Endothelial cell (in vitro differentiated cells): ENCODE results near the gene AGO3. TPM values are rescaled to one million over a fixed set of nuclear protein-coding genes. Genes with fewer than 3 reads are reported as not detected.

Experiments
- DNase-seq: peaks from one replicate; pipeline ENCODE4 v3.0.0; 2021; ENCODE audit warnings: low spot score
- H3K27ac Mint-ChIP-seq: one replicate; pipeline ENCODE4 v1.8.0; 2021; ENCODE audit warnings: mixed read lengths, inconsistent platforms; ENCODE audit not compliant: unreplicated experiment
- H3K27me3 Mint-ChIP-seq: one replicate; pipeline ENCODE4 v1.8.0; 2021; ENCODE audit warnings: mild to moderate bottlenecking, moderate library complexity, mixed read lengths, inconsistent platforms; ENCODE audit not compliant: unreplicated experiment
- H3K36me3 Mint-ChIP-seq: one replicate; pipeline ENCODE4 v1.8.0; 2021; ENCODE audit warnings: mild to moderate bottlenecking, low read depth, mixed read lengths, inconsistent platforms; ENCODE audit not compliant: unreplicated experiment
- H3K4me1 Mint-ChIP-seq: one replicate; pipeline ENCODE4 v1.8.0; 2021; ENCODE audit warnings: mild to moderate bottlenecking, mixed read lengths, inconsistent platforms; ENCODE audit not compliant: unreplicated experiment
- H3K4me3 Mint-ChIP-seq: one replicate; pipeline ENCODE4 v1.8.0; 2021; ENCODE audit warnings: mild to moderate bottlenecking, mixed read lengths, inconsistent platforms; ENCODE audit not compliant: unreplicated experiment
- H3K9me3 Mint-ChIP-seq: one replicate; pipeline ENCODE4 v1.8.0; 2021; ENCODE audit warnings: mixed read lengths, inconsistent platforms; ENCODE audit not compliant: unreplicated experiment
- CTCF ChIP-seq: fragments of 200-600 bp; sonication (generic); IDR thresholded peaks from one replicate; pipeline ENCODE4 v1.5.0; 2021; ENCODE audit warnings: antibody characterized with exemption; ENCODE audit not compliant: unreplicated experiment
- total RNA-seq: library from RNA; stranded (reverse); fragmentation: NEBNext Ultra II Directional; extraction: Animal tissue kit (Norgen Biotek cat#: 25700); gene quantifications from one replicate; pipeline ENCODE4 v1.2.1, GENCODE V29; 2021; ENCODE audit not compliant: unreplicated experiment

Gene AGO3
- total RNA-seq, 1 donor from 2014 or later = 25.9 TPM

- H3K4me1 Mint-ChIP-seq = peaks cover 10% of the 10 kb centered on the region
- no peak overlapping the region for H3K4me3 Mint-ChIP-seq
- no peak for TF ChIP-seq CTCF
- H3K27me3 Mint-ChIP-seq = peaks cover 21% of the 10 kb centered on the region
- no peak for DNase-seq
- no peaks in the 10 kb centered on the region for H3K9me3 Mint-ChIP-seq
- no peak overlapping the region for H3K27ac Mint-ChIP-seq
- peaks cover 5% of the 10 kb centered on the region for H3K36me3 Mint-ChIP-seq
Observed at GRCh38 chr1:36085126-36085525, 154.2 kb downstream of the AGO3 start.

- no peak for TF ChIP-seq CTCF
- no peak for DNase-seq
- no peak overlapping the region for H3K27ac Mint-ChIP-seq
- no peaks in the 10 kb centered on the region for H3K9me3 Mint-ChIP-seq
- peaks cover 5% of the 10 kb centered on the region for H3K36me3 Mint-ChIP-seq
- no peak overlapping the region for H3K4me3 Mint-ChIP-seq
- H3K27me3 Mint-ChIP-seq = peaks cover 21% of the 10 kb centered on the region
- H3K4me1 Mint-ChIP-seq = peaks cover 10% of the 10 kb centered on the region
Observed at GRCh38 chr1:36085686-36086526, 155.0 kb downstream of the AGO3 start.

GRCh38 chr1:36086529-36087232 lies 155.8 kb downstream of the AGO3 start:
- no peak overlapping the region for H3K27ac Mint-ChIP-seq
- H3K4me3 Mint-ChIP-seq = peak overlapping the region; percentile 53
- peaks cover 5% of the 10 kb centered on the region for H3K36me3 Mint-ChIP-seq
- no peaks in the 10 kb centered on the region for H3K9me3 Mint-ChIP-seq
- H3K27me3 Mint-ChIP-seq = peaks cover 21% of the 10 kb centered on the region
- peaks cover 10% of the 10 kb centered on the region for H3K4me1 Mint-ChIP-seq
- TF ChIP-seq CTCF = no peak
- DNase-seq = no peak

GRCh38 chr1:36087233-36088123 lies 156.6 kb downstream of the AGO3 start:
- peaks cover 23% of the 10 kb centered on the region for H3K27me3 Mint-ChIP-seq
- H3K4me1 Mint-ChIP-seq = peaks cover 10% of the 10 kb centered on the region
- peaks cover 6% of the 10 kb centered on the region for H3K36me3 Mint-ChIP-seq
- no peak for TF ChIP-seq CTCF
- no peaks in the 10 kb centered on the region for H3K9me3 Mint-ChIP-seq
- DNase-seq = no peak
- no peak overlapping the region for H3K27ac Mint-ChIP-seq
- H3K4me3 Mint-ChIP-seq = peak overlapping the region; percentile 53
